GM21515 (cell line): Measurements from ENCODE around the gene ZCCHC7.
"Not testable (repeated sequence)": the region's sequence is repeated elsewhere in the genome, so short reads cannot be mapped to it uniquely, and the experiment has no call there.

Source experiments
- ATAC-seq: cut with Tn5 transposase; IDR thresholded peaks from one replicate; pipeline ENCODE4 v1.9.1; 2021; ENCODE audit not compliant: unreplicated experiment

ZCCHC7 gene

DNA sequence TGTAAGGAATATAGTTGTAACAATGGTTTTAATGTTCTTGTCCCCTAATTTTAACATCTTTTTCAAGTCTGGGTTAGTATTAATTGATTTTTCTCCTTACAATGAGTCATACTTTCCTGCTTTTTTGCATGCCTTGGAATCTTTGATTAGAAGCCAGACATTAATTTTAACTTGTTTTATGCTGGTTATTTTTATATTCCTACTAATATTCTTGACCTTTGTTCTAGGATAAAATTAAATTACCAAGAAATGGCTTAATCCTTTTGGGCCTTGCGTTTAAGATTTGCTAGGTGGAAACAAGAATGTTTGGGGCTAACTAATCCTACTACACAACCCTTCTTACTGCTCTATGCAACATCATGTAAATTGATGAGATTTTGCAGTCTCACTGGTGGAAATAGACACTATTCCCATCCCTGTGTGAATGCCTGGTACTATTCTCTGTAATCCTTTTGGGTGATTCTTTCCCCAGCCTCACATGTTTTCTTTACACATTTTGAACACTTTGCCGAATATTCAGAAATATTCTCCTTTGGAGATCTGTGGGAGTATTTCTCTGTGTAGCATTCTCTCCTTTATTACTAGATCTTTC lies 47.2 kb downstream of the ZCCHC7 start:
- ATAC-seq = no peak

DNA sequence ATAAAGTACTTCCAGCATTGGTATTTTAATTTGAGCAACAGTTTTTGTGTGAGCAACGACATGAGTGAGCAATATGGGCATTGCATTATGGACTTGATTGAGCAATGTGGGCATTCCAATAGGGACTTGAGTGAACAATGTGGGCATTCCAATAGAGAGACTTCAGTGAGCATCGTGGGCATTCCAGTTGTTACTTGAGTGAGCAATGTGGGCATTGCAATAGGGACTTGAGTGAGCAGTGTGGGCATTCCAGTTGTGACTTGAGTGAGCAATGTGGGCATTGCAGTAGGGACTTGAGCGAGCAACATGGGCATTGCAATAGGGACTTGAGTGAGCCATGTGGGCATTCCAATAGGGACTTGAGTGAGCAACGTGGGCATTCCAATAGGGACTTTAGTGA lies 52.2 kb downstream of the ZCCHC7 start:
- ATAC-seq = no peak

DNA sequence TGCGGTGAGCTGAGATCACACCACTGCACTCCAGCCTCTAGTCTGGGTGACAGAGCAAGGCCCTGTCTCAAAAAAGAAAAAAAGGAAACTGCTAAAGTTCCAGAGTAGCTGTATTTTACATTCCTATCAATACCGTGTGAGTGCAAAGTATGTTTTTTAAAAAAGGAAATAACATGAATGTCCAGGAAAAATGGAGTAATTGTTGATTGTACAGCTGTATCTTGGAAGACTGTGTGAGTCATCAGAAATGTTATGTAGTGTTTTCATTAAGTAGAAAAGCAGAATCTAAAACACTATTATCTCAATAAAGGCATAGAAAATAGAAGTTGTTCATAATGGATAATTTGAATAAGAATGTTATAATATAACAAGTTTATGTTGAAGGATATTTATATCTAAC lies 53.9 kb downstream of the ZCCHC7 start:
- ATAC-seq = no peak

DNA sequence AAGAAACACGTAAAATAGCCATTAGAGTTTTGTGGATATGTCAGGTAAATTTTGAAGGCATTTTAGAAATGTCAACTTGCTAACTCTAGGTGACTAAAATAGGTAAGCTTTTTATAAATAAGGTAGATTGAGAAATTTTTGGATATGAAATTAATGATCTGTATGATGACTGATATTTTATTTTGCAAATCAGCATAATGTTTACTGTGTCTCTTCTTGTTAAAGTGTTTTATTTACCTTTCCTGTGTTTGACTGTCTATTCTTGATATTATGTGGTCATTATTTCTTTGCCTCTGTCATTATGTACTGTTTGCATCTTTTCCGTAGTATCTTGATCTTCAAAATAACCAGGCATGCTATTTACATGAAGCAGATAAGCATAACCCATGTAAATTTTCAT lies 58.4 kb downstream of the ZCCHC7 start:
- ATAC-seq = no peak

DNA sequence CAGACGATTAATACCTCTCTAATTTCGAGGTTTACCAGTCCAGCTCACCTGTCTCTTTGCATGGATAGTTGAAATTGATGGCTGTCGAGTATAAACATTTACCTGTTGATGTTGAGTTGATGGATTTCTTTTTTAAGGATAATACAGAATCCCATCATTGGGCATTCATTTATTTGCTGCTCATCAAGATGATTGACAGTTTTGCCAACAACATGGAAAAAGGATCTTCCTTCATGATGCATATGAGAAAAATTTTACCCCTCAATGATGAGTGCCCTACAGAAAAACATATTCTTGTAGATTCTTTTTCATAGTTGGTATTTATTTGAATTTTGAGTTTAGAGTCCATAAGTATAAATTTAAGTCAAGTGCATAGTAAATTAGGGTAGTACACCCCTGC lies 59.2 kb downstream of the ZCCHC7 start:
- no peak for ATAC-seq

DNA sequence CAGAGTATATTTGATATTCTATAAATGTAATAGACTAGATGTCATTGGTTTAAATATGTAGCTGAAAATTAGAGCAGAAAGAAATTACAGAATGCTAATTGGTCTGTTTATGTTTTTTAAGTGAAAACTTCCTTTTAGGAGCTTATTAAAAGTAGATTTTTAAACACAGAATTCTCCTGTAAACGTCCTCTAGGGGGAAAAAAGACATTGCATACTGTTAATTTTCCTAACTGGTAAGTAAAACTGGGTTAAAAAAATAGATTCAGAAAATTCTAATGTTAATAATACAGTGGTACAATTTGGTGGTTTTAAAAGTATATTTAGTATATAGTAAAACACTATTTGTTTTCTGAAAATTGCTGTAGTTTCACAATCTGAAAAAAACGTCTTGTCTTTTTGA lies 59.8 kb downstream of the ZCCHC7 start:
- no peak for ATAC-seq

DNA sequence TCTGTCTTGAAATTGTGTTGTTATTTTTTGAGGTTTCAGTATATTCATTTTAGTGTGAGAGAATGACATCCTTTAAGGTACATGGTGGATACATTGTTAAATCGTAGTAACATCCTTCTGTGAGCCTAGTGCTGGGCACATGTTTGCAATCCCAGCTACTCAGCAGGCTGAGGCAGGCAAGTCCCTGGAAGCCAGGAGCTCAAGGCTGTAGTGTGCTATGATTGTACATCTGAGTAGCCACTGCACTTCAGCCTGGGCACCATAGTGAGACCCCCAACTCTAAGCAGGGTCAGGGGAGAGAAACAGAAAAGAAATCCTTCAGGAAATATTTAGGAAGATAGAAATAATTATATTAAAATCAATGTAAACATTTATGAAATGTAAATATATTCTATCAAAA lies 62.3 kb downstream of the ZCCHC7 start:
- no peak for ATAC-seq

DNA sequence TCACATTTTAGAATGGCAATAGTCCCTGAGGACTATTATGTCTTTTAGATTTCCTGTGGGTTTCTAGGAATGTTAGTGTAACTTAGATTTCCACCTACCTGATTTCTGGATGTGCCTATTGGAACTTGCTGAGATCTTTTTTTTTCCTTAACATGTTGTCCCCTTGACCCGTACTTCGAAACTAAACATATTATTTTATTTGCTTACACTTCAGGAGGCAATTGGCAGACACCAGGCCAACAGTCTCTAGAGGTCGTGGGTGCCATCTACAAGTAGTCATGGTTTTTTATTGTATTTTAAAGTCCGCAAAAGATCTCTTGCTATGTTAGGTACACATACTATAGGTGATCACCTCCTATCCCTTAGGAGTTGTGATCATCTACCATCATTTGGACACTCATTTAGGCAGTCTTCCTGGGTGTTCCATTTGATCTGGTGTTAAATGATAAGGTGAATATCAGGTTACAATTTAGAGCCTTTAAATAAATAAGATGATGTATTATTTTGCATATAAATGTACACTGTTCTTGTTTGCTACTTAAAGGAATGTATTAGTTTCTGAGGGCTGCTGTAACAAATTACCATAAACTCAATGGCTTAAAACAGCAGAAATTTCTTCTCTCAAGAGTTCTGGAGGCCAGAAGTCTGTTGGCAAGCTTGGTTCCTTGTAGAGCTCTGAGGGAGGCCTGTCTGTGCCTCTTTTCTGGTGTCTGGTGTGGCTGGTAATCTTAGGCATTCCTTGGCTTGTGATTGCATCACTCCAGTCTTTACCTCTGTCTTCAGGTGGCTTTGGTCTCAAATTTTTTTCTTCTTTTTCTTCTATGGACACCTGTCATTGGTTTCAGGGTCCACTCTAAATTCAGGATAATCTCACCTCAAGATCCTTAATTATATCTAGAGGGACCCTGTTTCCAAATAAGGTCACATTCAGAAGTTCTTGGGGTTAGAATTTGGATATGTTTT lies 64.8 kb downstream of the ZCCHC7 start:
- no peak for ATAC-seq

DNA sequence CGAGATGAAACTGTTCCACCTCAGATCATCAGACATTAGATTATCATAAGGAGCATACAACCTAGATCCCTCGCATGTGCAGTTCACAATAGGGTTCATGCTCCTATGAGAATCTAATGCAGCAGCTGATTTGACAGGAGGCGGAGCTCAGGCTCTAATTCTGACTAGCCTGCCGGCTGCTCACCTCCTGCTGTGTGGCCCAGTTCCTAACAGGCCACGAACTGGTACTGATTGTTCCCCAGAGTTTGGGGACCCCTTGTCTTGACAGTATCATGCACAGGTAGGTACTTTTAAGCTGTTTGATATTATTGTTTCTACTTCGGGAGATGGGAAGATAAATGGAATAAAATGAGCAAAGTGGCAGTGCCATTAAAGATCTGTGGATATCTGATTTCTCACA lies 66.9 kb downstream of the ZCCHC7 start:
- ATAC-seq = peak; percentile 61

DNA sequence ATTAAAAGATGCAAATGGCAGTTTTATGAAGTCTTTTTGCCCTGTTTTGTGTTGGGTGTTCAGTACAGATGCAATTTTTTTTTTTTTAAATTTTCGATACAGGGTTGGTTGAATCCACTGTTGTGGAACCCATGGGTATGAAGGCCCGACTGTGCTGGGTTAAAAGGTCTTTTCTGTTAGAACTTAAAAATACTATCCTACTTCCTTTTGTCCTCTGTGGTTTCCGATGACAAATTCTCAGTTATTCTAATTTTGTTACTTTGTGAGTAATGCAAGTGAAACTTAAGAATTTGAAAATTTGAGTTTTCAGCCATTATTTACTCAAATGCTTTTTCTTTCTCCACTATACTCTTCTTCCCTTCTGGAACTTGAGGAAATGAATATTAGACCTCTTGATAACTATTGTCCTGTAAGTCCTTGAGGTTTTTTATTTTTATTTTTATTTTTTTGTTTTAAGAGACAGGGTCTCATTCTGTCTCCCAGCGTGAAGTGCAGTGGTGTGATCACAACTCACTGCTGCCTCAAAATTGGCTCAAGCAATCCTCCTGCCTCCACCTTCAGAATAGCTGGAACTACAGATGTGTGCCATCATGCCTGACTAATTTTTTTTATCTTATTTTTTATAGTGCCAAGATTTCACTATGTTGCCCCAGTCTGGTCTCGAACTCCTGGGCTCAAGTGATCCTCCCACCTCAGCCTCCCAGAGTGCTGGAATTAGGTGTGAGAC lies 67.5 kb downstream of the ZCCHC7 start:
- ATAC-seq = peak; percentile 65

DNA sequence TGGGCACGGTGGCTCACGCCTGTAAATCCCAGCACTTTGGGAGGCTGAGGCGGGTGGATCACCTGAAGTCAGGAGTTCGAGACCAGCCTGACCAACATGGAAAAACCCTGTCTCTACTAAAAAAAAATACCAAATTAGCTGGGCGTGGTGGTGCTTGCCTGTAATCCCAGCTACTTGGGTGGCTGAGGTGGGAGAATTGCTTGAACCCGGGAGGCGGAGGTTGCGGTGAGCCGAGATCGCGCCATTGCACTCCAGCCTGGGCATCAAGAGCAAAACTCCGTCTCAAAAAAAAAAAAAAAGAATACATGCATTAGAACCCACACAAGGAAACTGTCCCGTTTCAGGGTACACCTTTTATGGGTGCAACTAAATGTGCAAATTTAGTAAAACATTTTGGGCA lies 70.4 kb downstream of the ZCCHC7 start:
- not testable (repeated sequence) for ATAC-seq

DNA sequence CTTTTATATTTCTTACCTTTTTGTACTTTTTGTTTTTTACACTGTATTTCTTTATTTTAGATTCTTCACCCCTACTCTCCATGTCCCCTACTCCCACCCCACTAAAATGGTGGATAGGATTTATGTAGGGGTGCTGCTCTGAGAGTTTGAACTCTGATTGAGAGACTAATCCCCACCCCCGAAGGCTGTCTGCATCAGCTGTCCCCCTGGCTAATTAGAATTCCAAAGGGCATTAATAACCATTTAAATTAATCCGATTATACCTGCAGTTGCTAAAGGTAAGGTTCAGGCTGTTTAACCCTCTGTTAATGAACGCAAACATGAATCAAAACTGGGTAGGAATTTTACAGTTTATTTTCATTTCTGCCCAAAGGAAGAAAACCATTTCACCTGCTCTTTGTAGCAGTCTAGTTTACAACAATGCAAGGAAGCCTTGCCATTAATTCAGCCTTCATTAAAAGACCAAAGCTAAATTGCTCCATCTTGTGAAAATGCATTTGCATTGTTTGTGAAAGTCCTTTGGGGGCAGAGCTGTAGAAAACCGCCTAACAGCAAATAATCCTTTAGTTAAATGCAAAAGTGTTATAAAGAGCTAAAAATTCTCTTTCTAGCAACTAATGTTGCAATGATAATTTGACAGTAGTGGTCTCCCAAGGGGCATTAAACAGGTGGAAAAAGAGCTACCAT lies 71.2 kb downstream of the ZCCHC7 start:
- ATAC-seq = no peak

DNA sequence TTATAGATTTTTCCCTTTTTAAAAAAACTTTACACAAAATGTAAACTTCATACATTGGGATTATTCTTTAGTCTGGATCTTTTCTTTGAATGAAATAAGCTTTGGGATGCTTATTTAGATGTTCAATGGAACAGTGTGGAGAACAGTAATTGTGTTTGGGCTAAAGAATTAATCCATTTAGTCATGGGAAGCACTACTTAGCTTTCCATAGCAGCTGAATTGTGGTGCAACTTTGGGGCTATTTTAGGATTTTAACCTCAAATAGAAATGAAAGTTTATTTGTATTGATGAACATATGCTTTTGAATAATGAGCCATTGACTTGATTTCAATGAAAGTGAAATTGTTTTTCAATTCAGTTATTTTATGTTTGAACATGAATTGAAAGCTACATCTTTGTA lies 72.4 kb downstream of the ZCCHC7 start:
- no peak for ATAC-seq

DNA sequence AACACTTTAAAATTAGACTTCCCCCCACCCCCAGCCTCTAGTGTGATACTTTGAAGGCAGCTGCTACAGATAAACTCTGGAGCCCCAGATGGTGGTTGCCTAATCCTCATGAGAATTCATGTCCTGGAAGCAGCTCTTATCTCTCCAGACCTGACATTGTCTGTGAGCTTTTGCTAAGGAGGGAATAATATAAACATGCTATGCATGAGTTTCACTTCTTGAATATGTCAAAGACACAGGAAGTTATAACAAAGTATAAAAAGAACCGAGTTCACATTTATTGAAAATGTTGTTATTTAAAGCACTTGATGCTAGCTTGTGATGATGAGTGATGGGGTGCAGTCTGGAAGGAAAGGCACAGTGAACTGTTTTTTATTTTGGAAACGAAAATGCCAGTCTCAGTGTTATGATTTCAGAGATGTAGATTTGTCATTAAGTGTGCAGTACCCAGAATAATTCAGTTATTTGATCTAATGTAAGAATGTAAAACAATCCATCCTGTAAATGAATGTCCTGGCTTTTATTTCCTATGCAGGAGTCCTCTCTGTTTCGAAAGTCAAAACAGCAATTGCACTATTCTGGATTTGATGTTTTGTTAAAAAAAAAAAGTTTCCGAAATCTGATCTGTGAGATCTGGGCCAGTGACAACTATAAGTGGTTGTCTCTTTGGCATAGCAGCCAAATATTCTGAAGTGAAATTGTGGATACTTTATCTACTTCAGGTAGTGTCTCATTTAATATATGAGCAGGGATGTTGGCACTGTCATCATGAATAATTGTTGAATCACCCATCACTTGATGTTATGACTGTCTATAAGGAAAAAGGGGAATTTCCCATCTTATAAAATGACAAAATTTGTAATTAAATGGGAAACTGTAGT lies 77.0 kb downstream of the ZCCHC7 start:
- ATAC-seq = peak; percentile 53

DNA sequence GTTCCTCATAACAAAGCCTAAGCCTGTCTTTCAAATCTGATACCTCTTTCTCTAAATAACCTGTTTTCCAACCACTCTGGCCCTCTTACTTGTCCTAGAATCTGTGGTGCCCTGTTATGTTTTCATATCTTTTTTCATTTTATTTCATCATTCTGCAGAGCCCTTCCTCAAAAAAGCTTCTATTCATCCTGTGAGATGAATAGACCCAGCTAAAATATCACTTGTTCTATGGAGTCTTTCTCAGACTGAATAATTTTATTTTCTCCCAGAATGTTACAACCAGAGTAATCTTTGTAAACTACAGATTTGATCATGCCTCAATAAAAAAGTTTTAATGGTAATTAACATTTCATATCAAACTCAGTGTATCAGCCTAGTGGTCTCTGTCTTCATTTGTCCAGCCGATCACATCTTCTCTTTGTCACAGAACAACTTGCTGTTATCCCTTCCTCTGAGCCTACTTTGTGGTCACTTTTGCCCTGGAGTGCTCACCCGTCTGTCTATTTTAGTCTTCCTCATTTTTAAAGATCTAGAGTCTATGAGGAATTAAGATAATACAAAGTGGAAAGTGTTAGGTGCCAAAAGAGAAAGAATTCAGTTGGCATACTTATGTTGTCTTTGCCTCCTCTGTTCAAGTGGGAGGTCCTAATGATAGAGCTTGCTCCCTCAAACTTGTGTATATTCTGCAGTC lies 77.8 kb downstream of the ZCCHC7 start:
- ATAC-seq = no peak

DNA sequence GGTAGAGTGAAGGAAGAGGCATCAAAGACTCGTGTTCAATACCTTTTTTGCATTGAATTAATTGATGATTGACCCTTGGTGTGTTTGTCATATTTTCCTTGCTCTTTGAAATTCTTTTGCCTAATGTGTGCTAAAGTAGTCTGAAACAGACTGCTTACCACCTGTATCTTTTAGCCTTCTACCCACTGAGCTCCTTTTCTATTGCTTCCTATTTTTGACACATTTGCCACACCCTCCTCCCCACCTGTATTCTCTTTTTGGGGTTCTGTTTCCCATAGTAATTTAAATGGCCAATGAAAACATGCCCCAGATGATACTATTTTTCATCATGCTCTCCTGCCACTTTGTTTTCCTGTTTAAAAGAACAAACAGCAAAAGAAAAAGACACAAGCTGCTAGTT lies 78.5 kb downstream of the ZCCHC7 start:
- ATAC-seq = no peak

DNA sequence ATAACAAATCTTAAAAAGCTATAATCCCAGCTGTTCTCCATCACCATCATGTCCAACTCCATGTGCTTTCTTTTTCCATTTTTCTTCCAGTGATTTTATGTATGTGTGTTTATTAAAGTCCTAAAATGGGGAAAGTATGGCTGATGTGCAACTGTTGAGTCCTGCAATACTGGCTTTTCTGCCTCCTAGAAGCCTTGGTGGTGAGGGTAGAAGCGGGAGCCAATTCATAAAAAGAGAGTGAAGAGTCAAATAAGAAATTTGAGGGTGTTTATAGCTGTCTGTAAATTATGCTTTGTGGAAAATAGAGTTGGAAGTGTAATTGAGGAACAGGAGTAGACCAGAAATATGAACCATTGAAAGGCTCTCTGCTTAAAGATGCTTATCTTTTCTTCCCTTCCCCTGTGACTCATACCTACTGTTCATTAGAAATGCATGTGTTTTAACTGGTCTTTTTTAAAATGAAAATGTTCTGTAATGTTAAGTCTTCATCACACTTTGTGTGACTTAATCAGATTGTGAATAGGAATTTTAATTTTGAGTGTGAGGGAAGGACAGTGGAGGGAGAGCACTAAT lies 80.1 kb downstream of the ZCCHC7 start:
- no peak for ATAC-seq

DNA sequence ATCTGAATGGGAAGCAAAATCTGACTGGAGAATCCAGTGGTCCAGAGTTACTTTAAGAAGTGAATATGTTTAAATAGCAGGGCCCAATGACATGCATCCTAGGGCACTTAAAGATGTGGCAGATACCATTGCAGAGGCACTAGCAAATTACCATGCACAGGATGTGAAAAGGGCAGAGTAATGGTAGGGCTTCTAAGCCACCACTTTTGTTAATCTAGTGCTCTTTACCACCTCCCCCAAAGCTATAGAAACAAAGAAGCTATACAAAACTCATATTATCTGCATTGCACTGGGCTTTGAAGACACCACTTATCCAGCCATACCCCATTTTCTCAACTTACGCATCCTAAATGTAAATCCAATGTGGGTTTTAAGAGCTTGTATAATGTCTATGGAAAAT lies 81.2 kb downstream of the ZCCHC7 start:
- ATAC-seq = no peak

DNA sequence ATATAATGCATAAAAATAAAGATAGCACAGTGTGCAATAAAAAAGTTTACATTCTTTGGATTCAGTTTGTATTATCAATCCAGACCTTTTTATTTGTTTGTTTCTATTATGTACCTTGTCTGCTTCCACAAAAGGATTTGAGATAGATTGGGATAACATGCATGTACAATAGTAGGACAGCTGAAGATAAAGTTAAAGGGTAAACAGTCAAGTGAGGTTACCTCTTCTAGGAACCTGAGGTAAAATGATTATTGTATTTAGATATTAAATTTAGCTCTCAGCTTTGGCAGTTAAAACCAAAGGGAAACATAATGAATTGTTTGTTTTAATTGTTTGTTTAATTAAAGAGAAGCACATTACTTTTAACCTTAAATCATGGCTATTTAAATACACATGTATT lies 81.7 kb downstream of the ZCCHC7 start:
- ATAC-seq = no peak
